HG03159 (cell line): ENCODE data around the gene ATP2B2.
"Not testable (repeated sequence)": the region's sequence is repeated elsewhere in the genome, so short reads cannot be mapped to it uniquely, and the experiment has no call there.

ENCODE experiments used
- ATAC-seq: cut with Tn5 transposase; IDR thresholded peaks from one replicate; pipeline ENCODE4 v1.9.1; 2021; ENCODE audit warnings: mild to moderate bottlenecking, moderate library complexity; ENCODE audit not compliant: unreplicated experiment

The ATP2B2 gene

GRCh38 chr3:10389995-10390394, 115.4 kb downstream of the ATP2B2 start:
- peak; percentile 86 for ATAC-seq

GRCh38 chr3:10389339-10389738, 116.0 kb downstream of the ATP2B2 start:
- no peak for ATAC-seq

DNA sequence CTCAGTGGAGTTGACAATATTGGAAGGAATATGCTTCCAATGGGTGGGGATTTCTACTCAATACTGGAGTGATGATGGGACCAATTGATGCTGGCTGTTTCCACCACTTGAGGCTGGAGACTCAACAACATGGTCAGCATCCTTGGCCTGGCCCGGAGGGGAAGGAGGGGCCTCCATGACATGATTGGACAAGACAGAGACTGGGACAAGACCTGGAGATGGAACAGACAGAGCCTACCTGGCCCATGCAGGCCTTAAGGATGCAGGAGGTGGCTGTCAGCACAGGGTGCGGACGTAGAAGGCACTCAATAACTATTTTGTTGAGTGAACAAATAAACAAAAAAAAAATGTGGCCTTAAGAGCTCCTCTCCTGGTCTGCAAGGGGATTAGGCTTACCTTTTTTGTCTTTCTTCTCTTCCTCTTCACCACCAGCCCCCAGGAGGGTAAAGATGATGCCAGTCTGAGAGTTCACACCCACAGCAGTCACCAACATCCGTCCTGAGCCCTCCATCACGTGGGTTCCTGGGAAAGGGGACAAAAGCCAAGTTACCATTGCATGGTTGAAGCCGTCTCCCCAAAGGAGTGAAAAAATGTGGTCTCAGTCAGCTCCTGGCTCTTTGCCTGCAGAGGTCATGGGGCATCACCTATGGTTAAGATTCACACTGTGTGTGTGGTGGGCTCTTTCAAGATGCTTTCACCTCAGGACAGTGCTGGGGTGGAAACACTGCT, 117.3 kb downstream of the ATP2B2 start:
- no peak for ATAC-seq

GRCh38 chr3:10386121-10386520, 119.3 kb downstream of the ATP2B2 start:
- ATAC-seq = no peak

DNA sequence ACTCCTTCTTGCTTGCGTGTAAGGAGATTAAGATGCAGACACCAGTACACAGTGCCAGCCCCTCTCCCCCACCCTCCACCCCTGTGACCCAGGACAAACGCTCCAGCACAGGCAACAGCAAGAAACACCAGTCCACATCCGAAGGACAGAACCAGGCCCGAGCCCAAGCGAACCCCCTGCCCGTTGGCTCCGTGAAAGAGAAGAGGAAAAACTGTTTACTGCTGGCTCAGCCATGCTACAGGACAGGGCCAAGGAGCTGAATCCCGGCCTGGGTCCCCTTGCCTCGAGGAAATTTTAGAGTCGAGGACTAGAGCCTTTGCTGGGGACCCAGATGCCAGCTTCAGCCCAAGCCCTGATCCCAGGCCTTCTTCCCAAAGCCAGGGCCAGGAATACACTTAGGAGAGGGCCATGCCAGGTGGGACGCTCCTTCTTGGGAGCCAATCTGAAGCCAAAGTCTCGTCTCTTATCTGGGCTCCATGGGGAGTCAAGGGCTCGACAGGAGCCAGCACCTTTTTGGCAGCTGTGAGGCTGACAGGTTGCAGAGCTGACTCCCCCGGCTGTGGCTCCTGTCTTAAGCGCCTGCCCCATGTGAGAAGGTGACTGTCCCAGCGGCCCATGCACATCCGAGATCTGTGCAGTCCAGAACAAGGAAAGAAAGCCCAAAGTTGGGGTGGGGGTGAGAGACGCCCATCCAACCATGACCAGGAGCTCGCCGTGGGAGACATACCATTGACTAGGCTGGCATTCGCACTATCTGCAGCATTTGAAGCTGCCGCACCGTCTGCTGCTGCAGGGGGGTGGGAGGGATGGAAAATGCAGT, 120.6 kb downstream of the ATP2B2 start:
- ATAC-seq = no peak

GRCh38 chr3:10383850-10384248, 121.5 kb downstream of the ATP2B2 start:
- no peak for ATAC-seq

GRCh38 chr3:10382892-10383849, 122.2 kb downstream of the ATP2B2 start:
- no peak for ATAC-seq

DNA sequence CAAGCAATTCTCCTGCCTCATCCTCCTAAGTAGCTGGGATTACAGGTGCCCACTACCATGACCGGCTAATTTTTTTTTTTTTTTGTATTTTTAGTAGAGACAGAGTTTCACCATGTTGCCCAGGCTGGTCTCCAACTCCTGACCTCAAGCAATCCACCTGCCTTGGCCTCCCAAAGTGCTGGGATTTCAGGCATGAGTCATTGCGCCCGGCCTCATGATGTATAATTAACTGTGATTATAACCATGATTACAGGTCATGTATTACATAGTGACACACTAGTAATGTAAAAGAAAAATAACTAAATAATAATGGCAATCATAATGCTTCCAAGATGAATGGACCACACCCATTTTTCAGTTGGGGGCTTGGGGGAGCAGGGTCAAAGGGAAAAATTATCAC, 122.9 kb downstream of the ATP2B2 start:
- not testable (repeated sequence) for ATAC-seq

- ATAC-seq = no peak
Observed at GRCh38 chr3:10381336-10381735, 124.0 kb downstream of the ATP2B2 start.

DNA sequence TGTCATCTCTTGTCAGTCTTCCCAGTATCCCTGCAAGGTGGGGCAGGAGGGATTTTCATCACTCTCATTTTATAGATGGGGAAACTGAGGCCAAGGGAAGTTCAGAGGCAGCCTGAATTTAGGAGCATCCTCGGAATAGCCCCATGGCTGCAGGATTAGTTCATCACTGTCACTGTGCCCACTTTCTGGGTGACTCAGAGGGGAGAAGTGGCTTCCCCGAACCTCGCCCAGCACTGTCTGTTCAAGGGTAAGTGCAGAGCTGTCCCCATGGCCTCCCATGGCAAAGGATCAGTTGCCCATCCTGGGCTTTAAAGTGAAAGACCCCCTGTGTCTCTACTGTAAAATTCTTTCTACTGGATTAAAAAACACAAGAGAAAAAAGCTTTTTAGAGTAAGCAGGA, 124.5 kb downstream of the ATP2B2 start:
- ATAC-seq = no peak

DNA sequence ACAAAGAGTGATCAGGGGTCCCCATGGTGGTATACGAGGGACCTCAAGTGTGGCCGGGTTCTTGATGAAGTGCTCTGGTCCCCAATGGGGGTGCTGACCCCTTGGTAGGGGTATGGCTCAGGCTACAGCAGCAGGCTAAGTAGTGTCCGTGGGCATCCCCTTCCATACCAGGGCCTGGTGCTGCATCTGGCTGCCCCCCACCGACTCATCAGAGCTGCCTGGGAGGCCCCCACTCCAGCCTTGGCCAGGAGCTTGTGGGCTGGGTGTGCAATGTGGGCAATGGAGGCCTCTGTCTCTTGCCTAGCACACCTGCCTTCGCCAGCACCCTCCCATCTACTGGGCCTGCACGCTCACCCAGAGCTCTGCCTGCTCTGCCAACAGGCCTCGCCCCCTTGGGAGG, 125.4 kb downstream of the ATP2B2 start:
- ATAC-seq = no peak

GRCh38 chr3:10379161-10379560, 126.2 kb downstream of the ATP2B2 start:
- no peak for ATAC-seq

GRCh38 chr3:10378742-10379141, 126.6 kb downstream of the ATP2B2 start:
- ATAC-seq = no peak

DNA sequence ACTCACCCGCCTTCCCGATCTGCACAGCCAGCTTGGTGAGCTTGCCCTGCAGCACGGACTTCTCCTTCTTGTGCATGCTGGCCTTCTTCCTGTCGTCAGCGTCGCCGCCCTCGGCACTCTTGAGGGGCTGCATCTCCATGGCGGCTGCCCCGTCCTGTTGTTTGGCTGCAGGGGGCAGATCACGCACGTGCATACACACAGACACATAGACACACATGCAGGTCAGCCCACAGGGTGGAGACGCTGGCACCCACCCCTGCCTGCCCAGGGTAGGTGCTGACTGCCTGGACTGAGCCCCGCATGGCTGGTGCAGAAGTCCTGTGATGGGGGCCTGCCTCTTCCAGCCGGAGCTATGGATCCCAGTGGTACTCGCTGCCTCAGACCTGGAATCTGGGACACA, 127.1 kb downstream of the ATP2B2 start:
- ATAC-seq = no peak

DNA sequence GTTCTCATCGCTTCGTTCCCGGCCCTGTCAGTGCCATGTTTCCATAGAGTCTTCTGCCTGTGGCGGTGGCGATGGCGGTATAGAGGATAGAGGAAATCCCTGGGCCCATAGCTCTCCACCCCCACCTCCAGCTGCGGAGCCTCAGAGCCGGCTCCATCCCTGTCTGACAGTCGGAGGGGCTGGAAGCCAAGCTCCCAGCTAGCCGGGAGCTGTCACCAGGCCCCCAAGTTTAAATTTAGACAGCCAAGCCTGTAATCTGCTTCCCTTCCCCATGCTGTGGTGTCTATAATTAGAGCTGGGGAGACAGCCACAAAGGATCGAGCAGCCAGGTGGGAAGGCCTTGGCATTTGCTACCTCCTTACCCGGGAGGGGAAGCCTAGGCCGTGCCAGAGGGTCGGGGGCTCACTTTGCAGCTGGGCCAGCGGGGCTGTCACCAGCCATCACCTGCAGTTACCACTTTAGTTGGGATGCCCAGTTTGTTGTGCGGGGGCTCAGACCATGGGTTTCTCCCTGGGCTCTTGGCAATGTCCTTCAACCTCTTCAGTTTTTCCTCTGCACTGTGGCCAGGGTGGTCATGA, 128.1 kb downstream of the ATP2B2 start:
- ATAC-seq = no peak

GRCh38 chr3:10376353-10376752, 129.0 kb downstream of the ATP2B2 start:
- no peak for ATAC-seq

DNA sequence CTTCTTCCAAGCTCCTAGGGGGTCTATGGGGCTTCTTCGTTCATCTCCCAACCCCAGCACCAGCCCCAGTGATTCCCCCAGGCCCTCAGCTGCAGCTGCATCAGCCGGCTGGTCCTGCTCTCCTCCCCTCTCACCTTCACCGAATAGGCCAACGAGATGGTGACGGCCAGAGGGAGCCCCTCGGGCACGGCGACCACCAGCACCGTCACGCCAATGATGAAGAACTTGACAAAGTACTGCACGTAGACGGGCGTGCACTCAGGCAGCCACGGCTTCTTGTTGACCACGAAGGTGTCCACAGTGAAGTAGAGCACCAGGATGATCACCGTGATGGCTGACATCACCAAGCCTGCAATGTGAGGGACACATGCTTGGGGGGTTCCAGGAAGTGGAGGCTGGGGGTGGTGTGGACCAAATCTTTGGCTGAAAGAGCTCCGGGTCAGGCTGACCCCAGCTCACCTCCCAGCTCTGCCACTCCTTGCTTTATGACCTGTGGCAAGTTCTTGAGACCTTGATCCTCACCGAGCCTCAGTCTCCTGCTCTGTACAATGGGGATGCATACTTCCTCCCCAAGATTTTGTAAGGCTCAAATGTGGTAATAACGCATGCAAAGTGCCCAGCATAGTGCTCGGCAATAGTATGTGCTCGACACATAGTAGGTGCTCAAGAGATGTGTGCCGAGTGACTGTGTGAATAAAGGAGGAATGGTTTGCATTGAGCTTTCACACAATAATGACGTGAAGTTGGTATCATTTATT, 129.9 kb downstream of the ATP2B2 start:
- ATAC-seq = no peak

DNA sequence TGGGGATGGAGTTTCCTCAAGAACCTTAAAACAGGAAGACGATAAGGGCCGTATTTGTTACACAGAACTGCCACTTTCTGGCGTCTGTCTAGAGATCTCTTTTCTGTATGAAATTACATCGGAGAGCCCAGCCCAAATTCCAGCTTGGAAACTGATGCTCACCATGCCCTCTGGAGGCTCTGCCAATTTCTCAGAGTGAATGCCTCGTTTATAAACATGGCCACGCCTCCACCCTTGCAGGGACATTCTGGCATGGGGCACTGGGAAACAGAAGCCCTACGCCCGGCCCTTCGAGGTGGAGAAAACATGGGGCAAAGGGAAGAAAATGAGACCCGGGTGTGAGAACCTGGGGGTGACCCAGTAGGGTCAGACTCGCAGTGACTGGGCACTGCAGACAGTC, 131.1 kb downstream of the ATP2B2 start:
- no peak for ATAC-seq

GRCh38 chr3:10373686-10374261, 131.6 kb downstream of the ATP2B2 start:
- no peak for ATAC-seq

GRCh38 chr3:10371789-10372188, 133.6 kb downstream of the ATP2B2 start:
- ATAC-seq = no peak
